A549 (cell line): Measurements from ENCODE around the gene ARHGEF11. TPM values are rescaled to one million over a fixed set of nuclear protein-coding genes. Genes with fewer than 3 reads are reported as not detected.

ENCODE experiments used
- ATAC-seq, 2 experiments: fragments of 200-7000 bp in 1 of 2; fragments of >200 bp in 1 of 2; cut with Nextera tagmentation in 1 of 2; cut with Tn5 transposase in 1 of 2; 3 replicates each; pipeline versions ENCODE4 v1.8.0 to v1.9.1; 2018 to 2020; ENCODE audit warnings: mild to moderate bottlenecking in 1 of 2, moderate library complexity in 1 of 2
- CTCF ChIA-PET: fragments of 300-600 bp; sonication (Branson Sonifier 250); formaldehyde crosslinking; extraction: SDS; loops from one replicate; lab custom pipeline; 2021; ENCODE audit warnings: antibody characterized with exemption, inconsistent platforms; lab: Yijun Ruan, JAX
- POLR2A ChIA-PET: fragments of 350-600 bp; formaldehyde crosslinking; extraction: SDS; loops from one replicate; lab custom pipeline; 2021; ENCODE audit warnings: antibody characterized with exemption, inconsistent platforms; lab: Yijun Ruan, JAX
- DNase-seq, 2 experiments: peaks; one replicate each; pipeline versions ENCODE4 v3.0.0 to v3.0.0-alpha.2; 2011 to 2016; ENCODE audit warnings: low read depth in 1 of 2, low spot score in 1 of 2
- FAIRE-seq: peaks from 2 replicates; lab custom pipeline; 2011; peaks lifted over from hg19 to GRCh38; lab: Jason Lieb, UNC
- H3K27ac ChIP-seq, 2 experiments: fragments of >200 bp; sonication (Bioruptor Twin); formaldehyde crosslinking; 3 replicates each; pipeline ENCODE4 v1.5.1; 2016 to 2017
- H3K4me1 ChIP-seq: fragments of >200 bp; sonication (Bioruptor Twin); formaldehyde crosslinking; 3 replicates; pipeline ENCODE4 v1.6.1; 2016
- H3K4me2 ChIP-seq: fragments of >200 bp; sonication (Bioruptor Twin); formaldehyde crosslinking; 3 replicates; pipeline ENCODE4 v1.6.1; 2016
- H3K4me3 ChIP-seq: fragments of >200 bp; sonication (Bioruptor Twin); formaldehyde crosslinking; 3 replicates; pipeline ENCODE4 v1.5.1; 2016
- H3K9me3 ChIP-seq: fragments of >200 bp; sonication (Bioruptor Twin); formaldehyde crosslinking; 3 replicates; pipeline ENCODE4 v1.6.1; 2016
- BCL3 ChIP-seq: fragments of >200 bp; sonication (Bioruptor Twin); formaldehyde crosslinking; IDR thresholded peaks from 3 replicates; pipeline ENCODE4 v1.6.1; 2016
- CBX8 ChIP-seq: fragments of 200-600 bp; sonication (generic); IDR thresholded peaks from 2 replicates; pipeline ENCODE4 v1.6.1; 2016
- CHD4 ChIP-seq: fragments of 200-600 bp; sonication (generic); IDR thresholded peaks from 2 replicates; pipeline ENCODE4 v1.6.1; 2016; ENCODE audit warnings: antibody characterized with exemption, mild to moderate bottlenecking, borderline replicate concordance
- E2F6 ChIP-seq: IDR thresholded peaks from 2 replicates; pipeline ENCODE4 v1.6.1; 2012; ENCODE audit warnings: low read depth, borderline replicate concordance
- FOSB ChIP-seq: fragments of 250-450 bp; sonication (Bioruptor Pico); IDR thresholded peaks from 2 replicates; pipeline ENCODE4 v1.5.0; 2020; ENCODE audit warnings: mild to moderate bottlenecking, moderate library complexity
- FOXS1 ChIP-seq: fragments of 250-450 bp; sonication (Bioruptor Pico); IDR thresholded peaks from 2 replicates; pipeline ENCODE4 v1.5.0; 2020; ENCODE audit warnings: mild to moderate bottlenecking, moderate library complexity
- HEYL ChIP-seq: fragments of 250-450 bp; sonication (Bioruptor Pico); IDR thresholded peaks from 2 replicates; pipeline ENCODE4 v1.8.0; 2021; ENCODE audit warnings: mild to moderate bottlenecking, moderate library complexity
- HOXA7 ChIP-seq: fragments of 250-450 bp; sonication (Bioruptor Pico); IDR thresholded peaks from 2 replicates; pipeline ENCODE4 v1.5.0; 2020; ENCODE audit warnings: mild to moderate bottlenecking, moderate library complexity
- MAZ ChIP-seq: fragments of 150-350 bp; IDR thresholded peaks from 2 replicates; pipeline ENCODE4 v1.6.1; 2014; ENCODE audit warnings: antibody characterized with exemption, low read depth, low read length, borderline replicate concordance
- MYC ChIP-seq: IDR thresholded peaks from 2 replicates; pipeline ENCODE4 v1.6.1; 2012; ENCODE audit warnings: mild to moderate bottlenecking, inconsistent platforms, low read length, improper control_type of control experiment, borderline replicate concordance
- NFE2L2 ChIP-seq: fragments of 150-350 bp; conservative IDR thresholded peaks from 2 replicates; pipeline ENCODE4 v1.6.1; 2014; ENCODE audit warnings: low read length
- NPAS2 ChIP-seq: fragments of 250-450 bp; sonication (Bioruptor Pico); IDR thresholded peaks from 2 replicates; pipeline ENCODE4 v1.8.0; 2022; ENCODE audit warnings: mild to moderate bottlenecking, moderate library complexity, borderline replicate concordance
- PBX3 ChIP-seq: IDR thresholded peaks from 2 replicates; pipeline ENCODE4 v1.6.1; 2012
- PHF8 ChIP-seq: fragments of 200-600 bp; sonication (generic); IDR thresholded peaks from 2 replicates; pipeline ENCODE4 v1.6.1; 2016; ENCODE audit warnings: low read depth, mild to moderate bottlenecking, antibody characterized with exemption, moderate library complexity, borderline replicate concordance
- RAD21 ChIP-seq, 2 experiments: fragments of >200 bp in 1 of 2; sonication (Bioruptor Twin) in 1 of 2; formaldehyde crosslinking in 1 of 2; IDR thresholded peaks in 1 of 2; conservative IDR thresholded peaks in 1 of 2; 2 replicates in 1 of 2; 3 replicates in 1 of 2; pipeline ENCODE4 v1.6.1; 2012 to 2018; ENCODE audit warnings: inconsistent platforms in 1 of 2
- RARB ChIP-seq: fragments of 250-450 bp; sonication (Bioruptor Pico); IDR thresholded peaks from 2 replicates; pipeline ENCODE4 v1.8.0; 2021; ENCODE audit warnings: mild to moderate bottlenecking, moderate library complexity
- RCOR1 ChIP-seq: fragments of 150-350 bp; IDR thresholded peaks from 2 replicates; pipeline ENCODE4 v1.6.1; 2014; ENCODE audit warnings: antibody characterized with exemption, low read length, low read depth
- RFX5 ChIP-seq: fragments of 450-650 bp; IDR thresholded peaks from 2 replicates; pipeline ENCODE4 v1.7.1; 2014; ENCODE audit warnings: antibody characterized with exemption, mild to moderate bottlenecking, moderate library complexity
- USF2 ChIP-seq: fragments of 450-650 bp; IDR thresholded peaks from 2 replicates; pipeline ENCODE4 v1.6.1; 2014; ENCODE audit warnings: antibody characterized with exemption
- ZNF302 ChIP-seq: fragments of 250-450 bp; sonication (Bioruptor Pico); IDR thresholded peaks from 2 replicates; pipeline ENCODE4 v1.9.0; 2021; ENCODE audit warnings: inconsistent platforms, mild to moderate bottlenecking, moderate library complexity
- ZSCAN20 ChIP-seq: fragments of 250-450 bp; sonication (Bioruptor Pico); IDR thresholded peaks from 2 replicates; pipeline ENCODE4 v1.8.0; 2022; ENCODE audit warnings: mild to moderate bottlenecking, moderate library complexity
- WGBS: methylation state at CpG from one replicate; pipeline ENCODE4 v1.1.6; 2017; ENCODE audit errors: missing lambda C conversion rate; 5-methylcytosine and 5-hydroxymethylcytosine counted together
- polyA plus RNA-seq, 4 experiments: library from polyadenylated mRNA; depleted of rRNA in 3 of 4; stranded (reverse); fragments of >200 nt; fragmentation: RNase III in 1 of 4; extraction: RNeasy Plus Mini Kit Qiagen cat#74134 plus additional on column Dnase treatment in 1 of 4; gene quantifications; 2 replicates in 3 of 4; 3 replicates in 1 of 4; pipeline ENCODE4 v1.2.3, GENCODE V29; 2011 to 2017

ARHGEF11 gene
- polyA plus RNA-seq, 2 of the 4 experiments (the other 2 are of a cell fraction), result 15.7 to 17.1 TPM

GRCh38 chr1:156887734-156888133, 157.8 kb downstream of the ARHGEF11 start:
- 36% methylated on average over 4 of the region's 6 CpGs for WGBS
- TF ChIP-seq NPAS2 (CRISPR knock-in tag), result no peak
- no peak for TF ChIP-seq PHF8
- TF ChIP-seq HEYL (CRISPR knock-in tag), result no peak
- TF ChIP-seq MAZ, result no peak
- no peak for TF ChIP-seq NFE2L2
- no peak for TF ChIP-seq FOXS1 (CRISPR knock-in tag)
- no peak for TF ChIP-seq CBX8
- no peak for TF ChIP-seq MYC
- TF ChIP-seq RFX5, result no peak
- no peak for TF ChIP-seq CHD4
- TF ChIP-seq RAD21 (conservative IDR thresholded peaks at IDR 0.05 in 1 of 2, IDR thresholded peaks at IDR 0.05 in 1 of 2), result no peak
- no peak for TF ChIP-seq ZSCAN20
- no peak for TF ChIP-seq HOXA7 (CRISPR knock-in tag)
- TF ChIP-seq RCOR1, result no peak
- no peak for TF ChIP-seq RARB (CRISPR knock-in tag)
- TF ChIP-seq ZNF302, result no peak
- POLR2A ChIA-PET, result no interaction called here
- no peak for DNase-seq
- CTCF ChIA-PET, result interaction anchor here (0.9 to 20.8 kb wide), 11 partner anchors 14 to 200 kb away, joined by 3 to 341 read pairs (median 108); partner anchors contain the start of genes INSRR, ISG20L2, LRRC71 and METTL25B
- no peak for ATAC-seq
- H3K9me3 ChIP-seq, result no peaks in the 10 kb centered on the region
- peaks cover 3% of the 10 kb centered on the region; the same call in 1 of the 3 replicates for H3K4me1 ChIP-seq
- H3K27ac ChIP-seq, result no peak overlapping the region
- no peak overlapping the region for H3K4me3 ChIP-seq
- no peak overlapping the region for H3K4me2 ChIP-seq
- FAIRE-seq, result no peak

- Histone ChIP-seq H3K9me3 (no peaks in the 10 kb centered on the region), H3K4me2 (no peak overlapping the region), H3K4me3 (no peak overlapping the region), H3K27ac (no peak overlapping the region), H3K4me1 (peaks cover 3% of the 10 kb centered on the region; the same call in 1 of the 3 replicates)
- TF ChIP-seq USF2 (no peak), PHF8 (no peak), RAD21 (conservative IDR thresholded peaks at IDR 0.05 in 1 of 2, IDR thresholded peaks at IDR 0.05 in 1 of 2) (no peak), FOSB (CRISPR knock-in tag) (no peak), BCL3 (no peak), RARB (CRISPR knock-in tag) (no peak), PBX3 (no peak), E2F6 (no peak)
- no peak for ATAC-seq
- CTCF ChIA-PET, result interaction anchor here (0.9 to 20.8 kb wide), 12 partner anchors 13 to 200 kb away, joined by 3 to 341 read pairs (median 69); partner anchors contain the start of genes INSRR, ISG20L2, LRRC71 and METTL25B
- POLR2A ChIA-PET, result no interaction called here
- no peak for FAIRE-seq
- no peak for DNase-seq
- 37% methylated on average over 3 of the region's 3 CpGs for WGBS
Measured at GRCh38 chr1:156887317-156887716, 158.2 kb downstream of the ARHGEF11 start.
